ENCODE measurements around the gene MPP1. TPM values are rescaled to one million over a fixed set of nuclear protein-coding genes. Genes with fewer than 3 reads are reported as not detected.

Gene MPP1
- total RNA-seq, 1 donor from 2014 or later = 45.3 TPM

DNA sequence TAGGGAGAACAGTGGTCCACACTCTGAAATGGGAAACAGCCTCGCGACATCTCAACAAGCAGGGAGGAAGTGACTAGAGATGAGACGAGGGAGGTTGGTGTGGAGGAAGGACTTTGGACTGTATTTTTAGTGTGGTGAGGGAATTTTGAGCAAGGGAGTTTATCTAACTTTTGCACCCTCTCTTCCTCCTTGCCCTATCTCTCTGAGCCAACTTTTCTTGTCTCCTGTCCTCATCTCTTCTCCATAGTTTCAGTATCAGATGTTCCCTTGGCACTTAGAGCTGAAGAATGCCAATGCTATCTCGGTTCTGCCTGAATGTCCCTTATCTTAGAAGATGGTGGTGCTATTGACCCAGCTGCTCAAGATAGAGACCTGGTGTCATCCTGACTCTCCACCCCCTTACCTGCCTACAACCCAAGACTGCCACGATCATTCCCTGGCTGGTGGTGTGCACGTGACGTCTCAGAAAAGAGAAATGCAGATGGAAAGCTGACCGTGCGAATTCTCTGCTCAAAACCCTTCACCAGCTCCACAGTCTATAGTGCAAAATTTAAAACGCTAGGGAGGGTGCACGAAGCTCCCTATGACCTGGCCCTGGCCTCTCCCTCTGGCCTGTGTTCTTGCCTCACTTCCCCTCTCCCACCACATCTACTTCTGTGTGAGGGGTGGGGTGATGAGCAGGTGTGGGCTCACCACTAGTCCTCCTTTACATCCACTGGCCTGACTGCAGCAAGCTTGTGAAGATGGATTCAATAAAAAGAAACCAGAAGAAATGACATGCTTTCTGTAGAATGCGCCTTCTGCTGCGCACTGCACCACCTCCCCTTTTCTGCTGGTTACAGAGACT is 20.9 kb downstream of the MPP1 start:
- Histone ChIP-seq H3K27me3 (no peaks in the 10 kb centered on the region), H3K4me3 (no peak overlapping the region), H3K27ac (no peak overlapping the region), H3K4me1 (no peaks in the 10 kb centered on the region), H3K36me3 (no peaks in the 10 kb centered on the region), H3K9me3 (no peaks in the 10 kb centered on the region)
- DNase-seq = no peak
- TF ChIP-seq, protein P1, sequence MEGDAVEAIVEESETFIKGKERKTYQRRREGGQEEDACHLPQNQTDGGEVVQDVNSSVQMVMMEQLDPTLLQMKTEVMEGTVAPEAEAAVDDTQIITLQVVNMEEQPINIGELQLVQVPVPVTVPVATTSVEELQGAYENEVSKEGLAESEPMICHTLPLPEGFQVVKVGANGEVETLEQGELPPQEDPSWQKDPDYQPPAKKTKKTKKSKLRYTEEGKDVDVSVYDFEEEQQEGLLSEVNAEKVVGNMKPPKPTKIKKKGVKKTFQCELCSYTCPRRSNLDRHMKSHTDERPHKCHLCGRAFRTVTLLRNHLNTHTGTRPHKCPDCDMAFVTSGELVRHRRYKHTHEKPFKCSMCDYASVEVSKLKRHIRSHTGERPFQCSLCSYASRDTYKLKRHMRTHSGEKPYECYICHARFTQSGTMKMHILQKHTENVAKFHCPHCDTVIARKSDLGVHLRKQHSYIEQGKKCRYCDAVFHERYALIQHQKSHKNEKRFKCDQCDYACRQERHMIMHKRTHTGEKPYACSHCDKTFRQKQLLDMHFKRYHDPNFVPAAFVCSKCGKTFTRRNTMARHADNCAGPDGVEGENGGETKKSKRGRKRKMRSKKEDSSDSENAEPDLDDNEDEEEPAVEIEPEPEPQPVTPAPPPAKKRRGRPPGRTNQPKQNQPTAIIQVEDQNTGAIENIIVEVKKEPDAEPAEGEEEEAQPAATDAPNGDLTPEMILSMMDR (IDR thresholded peaks at IDR 0.05) = no peak
- ATAC-seq = no peak
- intact Hi-C loops (cut with DNase I) = no loop called here

DNA sequence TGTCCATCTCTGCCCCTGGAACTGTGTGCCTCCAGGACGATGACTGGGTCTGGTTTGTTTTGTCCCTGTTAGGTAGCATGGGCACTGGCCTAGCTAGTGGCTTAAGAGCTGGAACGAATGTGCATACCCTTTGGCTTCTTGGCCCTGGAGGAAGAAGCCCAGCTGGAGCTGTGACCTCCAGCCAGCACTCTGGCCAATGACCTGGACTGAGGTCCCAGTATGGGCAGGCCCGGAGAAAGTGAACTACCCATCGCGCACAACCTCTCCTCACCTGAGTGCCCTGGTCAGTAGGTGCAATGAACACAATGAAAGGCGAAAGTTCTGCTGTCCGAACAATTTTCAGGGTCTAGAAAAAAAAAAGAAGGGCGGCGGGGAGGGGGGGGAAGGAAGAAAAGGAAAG is 24.3 kb downstream of the MPP1 start:
- ATAC-seq = no peak
- Histone ChIP-seq H3K4me1 (no peaks in the 10 kb centered on the region), H3K36me3 (peaks cover 15% of the 10 kb centered on the region), H3K4me3 (no peak overlapping the region), H3K9me3 (no peaks in the 10 kb centered on the region), H3K27me3 (no peaks in the 10 kb centered on the region), H3K27ac (no peak overlapping the region)
- TF ChIP-seq, protein P1 (IDR thresholded peaks at IDR 0.05) = no peak
- intact Hi-C loops (cut with DNase I) = no loop called here
- no peak for DNase-seq

DNA sequence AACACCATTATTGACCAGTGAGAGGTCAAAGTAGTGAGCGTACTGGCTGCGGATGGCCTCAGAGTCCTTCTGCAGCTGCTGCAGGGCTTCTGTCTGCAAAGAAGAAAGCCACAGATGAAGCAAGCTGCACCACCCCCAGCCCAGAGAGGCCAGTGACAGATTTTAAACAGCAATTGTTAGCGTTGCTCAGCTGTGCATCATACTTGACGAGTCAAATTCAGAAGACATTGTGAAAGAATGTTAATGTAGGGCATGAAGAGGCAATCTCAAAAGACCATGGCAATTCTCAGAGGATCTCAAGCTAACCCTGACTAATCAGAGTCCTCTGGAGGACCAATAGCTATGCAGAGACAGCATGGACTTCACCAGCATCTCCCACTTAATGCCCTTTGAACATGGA is 26.0 kb downstream of the MPP1 start:
- H3K36me3 ChIP-seq = peaks cover 29% of the 10 kb centered on the region
- no peak overlapping the region for H3K4me3 ChIP-seq
- no peak overlapping the region for H3K27ac ChIP-seq
- intact Hi-C loops (cut with DNase I) = no loop called here
- no peak for DNase-seq
- no peaks in the 10 kb centered on the region for H3K27me3 ChIP-seq
- TF ChIP-seq, protein P1 (IDR thresholded peaks at IDR 0.05) = no peak
- H3K4me1 ChIP-seq = no peaks in the 10 kb centered on the region
- no peak for ATAC-seq
- no peaks in the 10 kb centered on the region for H3K9me3 ChIP-seq

DNA sequence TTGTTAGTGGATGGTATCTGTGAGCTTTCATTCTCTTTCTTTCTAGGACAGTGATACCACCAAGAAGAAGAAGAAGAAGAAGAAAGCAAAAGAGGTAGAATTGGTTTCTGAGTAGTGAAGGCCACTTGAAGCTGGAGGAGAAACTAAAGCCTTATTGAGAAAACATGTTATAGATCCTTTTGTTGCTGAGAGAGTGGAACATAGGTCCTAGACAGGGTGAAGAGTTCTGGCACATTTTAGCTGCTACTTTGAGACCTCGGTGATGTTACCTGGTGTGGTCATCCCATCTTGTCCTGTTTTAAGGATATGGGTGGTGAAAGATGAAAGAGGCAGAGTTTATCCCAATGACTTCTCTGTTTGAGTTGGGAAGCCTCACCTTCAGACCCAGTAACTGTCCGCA is 28.5 kb downstream of the MPP1 start:
- Histone ChIP-seq H3K27me3 (no peaks in the 10 kb centered on the region), H3K4me3 (no peak overlapping the region), H3K4me1 (no peaks in the 10 kb centered on the region), H3K9me3 (no peaks in the 10 kb centered on the region), H3K36me3 (peaks cover 38% of the 10 kb centered on the region), H3K27ac (no peak overlapping the region)
- intact Hi-C loops (cut with DNase I) = no loop called here
- DNase-seq (no peak), ATAC-seq (no peak)
- TF ChIP-seq, protein P1 (IDR thresholded peaks at IDR 0.05) = no peak

DNA sequence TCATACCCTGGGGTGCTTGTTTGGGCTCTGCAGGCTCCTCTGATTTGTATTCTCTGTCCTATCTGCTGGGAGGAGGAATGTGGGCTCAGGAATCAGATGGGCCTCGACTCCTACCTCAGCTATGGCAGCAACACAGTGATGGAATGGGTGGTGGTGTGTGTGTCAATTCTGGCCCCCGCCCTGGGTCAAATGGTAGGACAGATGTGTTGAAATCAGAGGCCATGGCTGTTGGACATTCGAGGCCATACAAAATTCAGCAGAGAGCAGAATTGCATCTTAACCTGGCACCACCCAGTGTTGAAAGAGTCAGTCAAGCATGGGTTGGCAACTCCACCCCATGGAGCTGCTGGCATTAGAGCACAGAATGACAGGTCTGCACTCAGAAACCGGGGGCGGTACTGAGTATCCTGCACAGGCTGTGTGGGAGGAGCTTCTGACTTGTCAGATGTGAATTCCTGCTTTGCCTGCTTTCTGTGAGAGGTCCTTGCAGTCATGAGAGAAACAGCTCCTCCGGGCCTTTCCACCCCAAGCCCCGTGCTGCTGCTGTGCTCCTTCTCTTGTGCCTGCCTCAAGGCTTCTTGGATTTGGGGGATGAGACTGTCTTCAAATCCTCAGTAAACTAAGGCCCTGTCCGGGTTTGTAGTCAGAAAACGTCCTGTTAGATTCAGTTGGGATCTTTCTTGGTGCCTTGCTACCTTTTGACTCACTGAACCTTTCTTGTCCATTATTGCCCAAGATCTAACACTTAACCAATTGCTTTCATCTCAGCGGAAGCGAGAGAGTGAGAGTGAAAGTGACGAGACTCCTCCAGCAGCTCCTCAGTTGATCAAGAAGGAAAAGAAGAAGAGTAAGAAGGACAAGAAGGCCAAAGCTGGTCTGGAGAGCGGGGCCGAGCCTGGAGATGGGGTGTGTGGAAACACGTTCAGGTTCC is 29.6 kb downstream of the MPP1 start:
- H3K27ac ChIP-seq = no peak overlapping the region
- TF ChIP-seq, protein P1 (IDR thresholded peaks at IDR 0.05) = no peak
- H3K27me3 ChIP-seq = no peaks in the 10 kb centered on the region
- no peaks in the 10 kb centered on the region for H3K4me1 ChIP-seq
- peak; percentile 75 for ATAC-seq
- intact Hi-C loops (cut with DNase I) = no loop called here
- peaks cover 42% of the 10 kb centered on the region for H3K36me3 ChIP-seq
- no peaks in the 10 kb centered on the region for H3K9me3 ChIP-seq
- no peak overlapping the region for H3K4me3 ChIP-seq
- no peak for DNase-seq
